ENCODE results near the gene IL23A. TPM values are rescaled to one million over a fixed set of nuclear protein-coding genes. Genes with fewer than 3 reads are reported as not detected.

The IL23A gene
- total RNA-seq, 4 donors from 2014 or later, result 0.67 to 1.1 TPM; not detected in 2

DNA sequence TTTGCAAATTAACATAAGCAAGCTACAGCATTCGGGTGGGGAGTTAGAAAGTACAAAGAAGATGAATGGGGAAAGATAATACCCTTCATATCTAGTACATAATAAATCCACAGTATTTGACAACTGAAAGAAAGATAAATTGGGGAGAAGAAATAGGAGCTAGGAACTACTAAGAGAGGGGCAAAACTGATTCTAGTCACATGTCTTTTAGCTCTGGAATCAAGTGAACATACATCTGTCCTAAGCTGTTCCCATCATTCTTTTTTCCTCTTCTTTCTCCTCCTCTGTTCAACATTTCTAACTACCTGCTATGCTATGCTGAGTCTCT, 39.3 kb downstream of the IL23A start:
- H3K4me1 ChIP-seq, result no peaks in the 10 kb centered on the region
- no peaks in the 10 kb centered on the region for H3K9me3 ChIP-seq
- TF ChIP-seq, protein P1, sequence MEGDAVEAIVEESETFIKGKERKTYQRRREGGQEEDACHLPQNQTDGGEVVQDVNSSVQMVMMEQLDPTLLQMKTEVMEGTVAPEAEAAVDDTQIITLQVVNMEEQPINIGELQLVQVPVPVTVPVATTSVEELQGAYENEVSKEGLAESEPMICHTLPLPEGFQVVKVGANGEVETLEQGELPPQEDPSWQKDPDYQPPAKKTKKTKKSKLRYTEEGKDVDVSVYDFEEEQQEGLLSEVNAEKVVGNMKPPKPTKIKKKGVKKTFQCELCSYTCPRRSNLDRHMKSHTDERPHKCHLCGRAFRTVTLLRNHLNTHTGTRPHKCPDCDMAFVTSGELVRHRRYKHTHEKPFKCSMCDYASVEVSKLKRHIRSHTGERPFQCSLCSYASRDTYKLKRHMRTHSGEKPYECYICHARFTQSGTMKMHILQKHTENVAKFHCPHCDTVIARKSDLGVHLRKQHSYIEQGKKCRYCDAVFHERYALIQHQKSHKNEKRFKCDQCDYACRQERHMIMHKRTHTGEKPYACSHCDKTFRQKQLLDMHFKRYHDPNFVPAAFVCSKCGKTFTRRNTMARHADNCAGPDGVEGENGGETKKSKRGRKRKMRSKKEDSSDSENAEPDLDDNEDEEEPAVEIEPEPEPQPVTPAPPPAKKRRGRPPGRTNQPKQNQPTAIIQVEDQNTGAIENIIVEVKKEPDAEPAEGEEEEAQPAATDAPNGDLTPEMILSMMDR (IDR thresholded peaks at IDR 0.05), result no peak
- no peak for TF ChIP-seq POLR2A (IDR thresholded peaks at IDR 0.05)
- intact Hi-C loops (cut with DNase I), result no loop called here
- H3K27ac ChIP-seq, result no peak overlapping the region
- no peaks in the 10 kb centered on the region for H3K27me3 ChIP-seq
- no peaks in the 10 kb centered on the region for H3K36me3 ChIP-seq
- H3K4me3 ChIP-seq (replicated peaks in 1 of 3), result no peak overlapping the region
- DNase-seq, result no peak
- WGBS, 2 donors, result 58 to 61% methylated on average over 1 of the region's 1 CpG

DNA sequence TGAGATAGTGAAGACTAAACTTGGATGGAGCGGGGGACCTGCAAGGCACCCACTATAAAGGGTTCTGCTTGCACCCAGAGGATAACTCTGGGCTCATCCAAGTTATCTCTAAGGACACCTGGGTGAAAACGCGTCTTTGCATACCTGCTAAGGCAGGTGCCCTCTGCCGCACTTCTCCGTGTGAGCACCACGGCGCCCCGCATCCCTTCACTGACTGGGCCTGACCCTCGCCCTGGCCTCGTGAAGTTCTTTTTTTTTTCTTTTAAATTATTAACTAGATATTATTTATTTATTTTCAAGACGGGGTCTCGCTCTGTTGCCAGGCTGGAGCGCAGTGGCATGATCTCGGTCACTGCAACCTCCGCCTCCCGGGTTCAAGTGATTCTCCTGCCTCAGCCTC, 43.9 kb downstream of the IL23A start:
- Histone ChIP-seq H3K36me3 (no peaks in the 10 kb centered on the region), H3K27me3 (no peaks in the 10 kb centered on the region), H3K4me1 (no peaks in the 10 kb centered on the region), H3K27ac (no peak overlapping the region), H3K9me3 (no peaks in the 10 kb centered on the region), H3K4me3 (replicated peaks in 1 of 3) (no peak overlapping the region)
- DNase-seq, result no peak
- 96 to 97% methylated on average over 16 of the region's 16 CpGs for WGBS, 2 donors
- TF ChIP-seq POLR2A (IDR thresholded peaks at IDR 0.05), result no peak
- TF ChIP-seq, protein P1 (IDR thresholded peaks at IDR 0.05), result no peak
- intact Hi-C loops (cut with DNase I), result no loop called here

DNA sequence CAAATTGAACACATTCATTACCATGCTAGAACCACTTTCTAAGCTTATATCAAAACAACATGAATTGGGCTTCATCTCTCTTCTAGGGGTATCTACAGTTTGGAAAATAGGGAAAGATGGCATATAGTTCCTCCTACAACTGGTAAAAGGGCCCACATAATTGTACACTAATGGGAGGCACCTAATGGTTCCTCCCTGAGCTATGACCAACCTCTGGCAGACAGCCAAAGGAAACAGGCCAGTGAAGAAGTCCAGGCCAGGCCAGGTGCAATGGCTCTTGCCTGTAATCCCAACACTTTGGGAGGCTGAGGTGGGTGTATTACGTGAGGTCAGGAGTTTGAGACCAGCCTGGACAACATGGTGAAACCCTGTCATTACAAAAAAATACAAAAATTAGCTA, 47.2 kb downstream of the IL23A start:
- TF ChIP-seq, protein P1 (IDR thresholded peaks at IDR 0.05), result no peak
- TF ChIP-seq POLR2A (IDR thresholded peaks at IDR 0.05), result no peak
- no peaks in the 10 kb centered on the region for H3K36me3 ChIP-seq
- no peak overlapping the region for H3K4me3 ChIP-seq (replicated peaks in 1 of 3)
- no peaks in the 10 kb centered on the region for H3K4me1 ChIP-seq
- H3K9me3 ChIP-seq, result no peaks in the 10 kb centered on the region
- intact Hi-C loops (cut with DNase I), result no loop called here
- peak; percentile 11 to 29 for DNase-seq
- 95 to 100% methylated on average over 1 of the region's 1 CpG for WGBS, 2 donors
- no peak overlapping the region for H3K27ac ChIP-seq
- no peaks in the 10 kb centered on the region for H3K27me3 ChIP-seq

DNA sequence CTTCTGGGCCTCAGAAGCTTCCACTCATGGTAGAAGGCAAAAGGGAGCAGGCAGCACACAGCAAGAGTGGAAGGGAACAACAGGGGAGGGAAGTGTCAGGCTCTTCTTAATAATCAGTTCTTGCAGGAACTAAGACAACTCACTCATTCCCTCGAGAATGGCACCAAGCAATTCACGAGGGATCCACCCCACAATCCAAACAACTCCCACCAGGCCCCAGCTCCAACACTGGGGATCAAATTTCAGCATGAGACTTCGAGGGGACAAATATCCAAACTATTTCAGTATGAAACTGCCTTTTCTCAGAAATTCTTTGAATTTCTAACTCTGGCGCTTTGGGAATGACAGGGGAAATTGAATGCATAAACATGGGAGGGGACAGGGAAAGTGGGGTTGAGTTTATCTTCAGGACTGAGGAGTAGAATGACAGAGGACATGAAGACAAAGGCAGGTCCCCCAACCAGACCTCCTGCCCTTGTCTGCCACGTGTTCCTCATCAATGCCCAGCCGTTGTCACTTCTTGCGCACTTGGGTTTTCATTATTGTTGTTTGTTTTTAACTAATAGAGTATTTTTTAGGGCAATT, 48.6 kb downstream of the IL23A start:
- TF ChIP-seq, protein P1 (IDR thresholded peaks at IDR 0.05), result no peak
- Histone ChIP-seq H3K27ac (no peak overlapping the region), H3K9me3 (no peaks in the 10 kb centered on the region), H3K27me3 (no peaks in the 10 kb centered on the region), H3K4me1 (no peaks in the 10 kb centered on the region), H3K4me3 (replicated peaks in 1 of 3) (no peak overlapping the region), H3K36me3 (no peaks in the 10 kb centered on the region)
- 41 to 53% methylated on average over 7 of the region's 7 CpGs for WGBS, 2 donors
- DNase-seq, result no peak
- intact Hi-C loops (cut with DNase I), result no loop called here

DNA sequence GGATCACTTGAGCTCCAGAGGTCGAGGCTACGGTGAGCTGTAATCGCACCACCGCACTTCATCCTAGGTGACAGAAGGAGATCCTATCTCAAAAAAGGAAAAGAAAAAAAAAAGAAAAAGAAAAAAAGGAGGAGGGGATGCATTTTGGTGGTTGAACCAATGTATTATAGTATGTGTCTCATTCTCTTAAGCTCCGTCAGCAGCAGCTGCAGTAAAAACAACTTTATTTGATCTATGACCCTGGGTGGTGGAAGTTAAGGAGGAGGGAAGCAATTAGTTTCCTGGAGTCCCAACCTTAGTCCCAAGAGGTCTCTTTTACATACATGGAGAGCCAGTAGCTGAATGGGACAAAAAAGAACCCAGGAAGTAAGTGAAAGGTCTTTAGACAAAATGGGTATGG, 50.7 kb downstream of the IL23A start:
- Histone ChIP-seq H3K9me3 (no peaks in the 10 kb centered on the region), H3K27me3 (no peaks in the 10 kb centered on the region), H3K4me1 (no peaks in the 10 kb centered on the region), H3K4me3 (replicated peaks in 1 of 3) (no peak overlapping the region), H3K27ac (no peak overlapping the region), H3K36me3 (no peaks in the 10 kb centered on the region)
- DNase-seq, result no peak
- intact Hi-C loops (cut with DNase I), result no loop called here
- 61% methylated on average over 5 of the region's 5 CpGs for WGBS, 2 donors
- TF ChIP-seq POLR2A (IDR thresholded peaks at IDR 0.05), result no peak
- TF ChIP-seq, protein P1 (IDR thresholded peaks at IDR 0.05), result no peak

Small RNA genes within 50 kb of the gene (small RNA-seq; reads per million reads assigned to genes)
- not detected for gene RNU7-40P

Other genes with a start within 250 kb of the IL23A start
- 100 to 1,000 TPM in 3 of 4 donors, 10 to 100 TPM in 1; 94.0 to 142 (median 122) TPM for gene PA2G4, start 234.3 kb upstream of the IL23A start, total RNA-seq
- gene RPL41, start 222.3 kb upstream of the IL23A start, total RNA-seq, result 1,000 to 10,000 TPM; 1,344 to 2,817 (median 2,330) TPM
- gene ZC3H10, start 220.6 kb upstream of the IL23A start, total RNA-seq, result 1 to 10 TPM; 4.7 to 7.7 (median 5.6) TPM
- 10 to 100 TPM; 60.6 to 84.7 (median 68.7) TPM for gene ESYT1, start 210.6 kb upstream of the IL23A start, total RNA-seq
- gene MYL6B, start 186.3 kb upstream of the IL23A start, total RNA-seq, result 100 to 1,000 TPM in 1 of 4 donors, 10 to 100 TPM in 3; 33.4 to 115 (median 48.1) TPM
- gene MYL6, start 180.5 kb upstream of the IL23A start, total RNA-seq, result 1,000 to 10,000 TPM; 1,110 to 2,359 (median 1,915) TPM
- gene SMARCC2, start 149.4 kb upstream of the IL23A start, total RNA-seq, result 100 to 1,000 TPM in 1 of 4 donors, 10 to 100 TPM in 3; 76.5 to 101 (median 83.0) TPM
- gene RNF41, start 117.0 kb upstream of the IL23A start, total RNA-seq, result 10 to 100 TPM; 63.4 to 89.7 (median 73.4) TPM
- gene NABP2, start 114.5 kb upstream of the IL23A start, total RNA-seq, result 10 to 100 TPM; 19.4 to 35.7 (median 31.4) TPM
- gene SLC39A5, start 108.8 kb upstream of the IL23A start, total RNA-seq, result not detected
- gene ANKRD52, start 80.5 kb upstream of the IL23A start, total RNA-seq, result 10 to 100 TPM; 15.9 to 22.3 (median 18.3) TPM
- gene COQ10A, start 71.9 kb upstream of the IL23A start, total RNA-seq, result 10 to 100 TPM; 11.3 to 28.7 (median 19.7) TPM
- 100 to 1,000 TPM; 110 to 190 (median 118) TPM for gene CS, start 38.6 kb upstream of the IL23A start, total RNA-seq
- gene CNPY2, start 22.9 kb upstream of the IL23A start, total RNA-seq, result 100 to 1,000 TPM; 107 to 129 (median 124) TPM
- 100 to 1,000 TPM in 3 of 4 donors, 10 to 100 TPM in 1; 95.7 to 148 (median 134) TPM for gene PAN2, start 4.9 kb upstream of the IL23A start, total RNA-seq
- 100 to 1,000 TPM; 121 to 166 (median 146) TPM for gene STAT2, start 21.2 kb downstream of the IL23A start, total RNA-seq
- gene APOF, start 24.0 kb downstream of the IL23A start, total RNA-seq, result not detected
- gene TIMELESS, start 110.5 kb downstream of the IL23A start, total RNA-seq, result 1 to 10 TPM; 4.6 to 7.6 (median 6.7) TPM
- gene MIP, start 115.8 kb downstream of the IL23A start, total RNA-seq, result not detected
- gene SPRYD4, start 129.7 kb downstream of the IL23A start, total RNA-seq, result 1 to 10 TPM; 2.8 to 4.6 (median 4.3) TPM
- 1 to 10 TPM; 1.8 to 4.2 (median 2.7) TPM for gene GLS2, start 149.3 kb downstream of the IL23A start, total RNA-seq
- gene RBMS2, start 182.9 kb downstream of the IL23A start, total RNA-seq, result 10 to 100 TPM; 39.8 to 58.3 (median 50.2) TPM

Measured in thyroid gland (tissue), 4 donors.